Activated CD8-positive, alpha-beta memory T cell treated with anti-CD3 and anti-CD28 coated beads, Interleukin-2, amount 50 U/mL, for 1 hour (primary cell): ENCODE results near the gene FXYD3.

Experiments
- DNase-seq: peaks from one replicate; pipeline ENCODE4 v3.0.0-alpha.2; 2020; ENCODE audit errors: extremely low read depth

FXYD3 gene, protein sequence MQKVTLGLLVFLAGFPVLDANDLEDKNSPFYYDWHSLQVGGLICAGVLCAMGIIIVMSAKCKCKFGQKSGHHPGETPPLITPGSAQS

DNA sequence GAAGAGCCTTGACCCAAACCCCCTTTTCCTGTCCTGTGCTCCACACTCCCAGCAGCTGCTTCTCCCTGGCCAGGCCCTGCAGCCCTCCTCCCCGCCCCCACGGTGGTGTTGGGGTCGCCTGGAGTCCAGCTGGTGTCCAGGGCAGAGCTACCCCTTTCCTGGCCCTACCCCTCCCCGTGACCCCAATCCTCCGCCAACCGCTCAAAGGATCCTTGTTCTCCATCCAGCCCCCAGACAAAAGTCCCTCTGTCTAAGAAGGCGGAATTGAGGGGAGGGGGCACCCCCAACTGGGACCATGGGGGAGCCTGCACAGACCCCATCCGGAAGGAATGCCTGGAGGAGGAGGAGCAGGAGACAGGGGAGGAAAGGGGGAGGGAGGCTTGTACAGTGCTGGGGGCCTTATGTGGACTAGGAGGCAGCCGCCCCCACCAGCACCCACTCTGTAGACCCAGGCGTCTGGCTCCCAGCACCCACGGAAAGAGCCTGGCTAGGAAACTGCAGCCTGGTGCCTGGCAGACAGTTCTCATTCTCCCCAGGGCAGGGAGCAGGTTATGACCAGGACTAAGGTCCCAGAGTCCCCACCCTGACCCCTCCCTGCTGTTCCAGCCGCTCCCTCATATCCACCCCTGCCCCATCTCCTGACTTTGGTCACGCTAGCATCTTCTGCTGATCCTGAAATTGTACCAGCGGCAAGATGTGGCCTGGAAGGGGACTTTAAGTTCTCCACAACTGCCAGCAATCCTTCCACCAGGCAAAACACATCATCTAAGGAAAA is at the start of gene FXYD3:
FXYD3 (plus strand) TSS at position 647 of the 775 bp plus-strand sequence. CDS start 3,554 bp downstream, outside the sequence.
- no peak for DNase-seq

DNA sequence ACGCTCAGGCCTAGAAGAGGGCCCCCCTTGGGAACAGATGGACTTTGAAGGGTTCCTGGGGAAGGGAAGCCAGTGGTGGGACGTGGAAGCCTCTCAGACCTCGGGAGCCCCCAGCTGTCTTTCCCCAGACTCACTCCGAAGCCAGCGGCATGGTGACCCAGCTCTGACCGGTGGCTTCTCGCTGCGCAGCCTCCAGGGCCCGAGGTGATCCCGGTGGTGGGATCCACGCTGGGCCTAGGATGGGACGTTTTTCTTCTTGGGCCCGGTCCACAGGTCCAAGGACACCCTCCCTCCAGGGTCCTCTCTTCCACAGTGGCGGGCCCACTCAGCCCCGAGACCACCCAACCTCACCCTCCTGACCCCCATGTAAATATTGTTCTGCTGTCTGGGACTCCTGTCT is 49.5 kb upstream of the FXYD3 start:
- DNase-seq, result no peak

DNA sequence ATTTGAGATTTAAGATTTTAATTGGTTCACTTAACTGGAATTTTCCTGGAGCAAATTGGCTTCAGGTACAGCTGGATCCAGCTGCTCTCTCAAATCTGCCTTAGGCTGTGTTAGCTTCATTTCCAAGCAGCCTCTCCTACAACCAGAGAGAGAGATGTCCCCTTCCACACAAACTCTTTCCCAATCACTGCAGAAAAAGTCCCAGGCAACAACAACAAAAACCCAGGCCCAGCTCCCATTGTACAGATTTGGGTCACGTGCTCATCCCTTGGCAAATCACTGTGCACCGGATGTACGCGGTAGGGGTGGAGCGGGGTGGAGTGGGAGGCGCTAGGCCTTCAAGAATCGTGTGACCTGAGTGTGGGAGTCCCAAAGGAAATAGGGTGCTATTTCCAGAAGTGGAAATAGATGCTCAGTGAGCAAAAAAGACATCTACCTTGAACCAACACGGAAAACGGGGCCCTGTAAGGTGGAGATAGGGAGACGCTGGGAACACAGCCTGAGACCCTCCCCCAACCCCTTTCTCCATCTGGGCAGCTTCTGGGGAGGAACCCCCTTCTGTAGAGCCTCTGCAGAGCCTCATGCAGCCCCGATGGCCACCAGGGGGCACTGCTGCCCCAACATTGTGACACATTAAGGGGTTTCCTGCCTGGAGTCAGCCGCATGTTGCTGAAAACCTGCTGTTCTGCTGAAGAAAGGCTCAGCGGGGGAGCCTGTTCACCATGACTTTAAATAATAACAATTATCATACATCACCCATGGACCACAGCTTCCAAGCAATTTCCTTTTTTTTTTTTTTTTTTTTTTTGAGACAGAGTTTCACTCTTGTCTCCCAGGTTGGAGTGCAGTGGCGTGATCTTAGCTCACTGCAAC is 48.7 kb upstream of the FXYD3 start:
- peak; percentile 73 for DNase-seq

DNA sequence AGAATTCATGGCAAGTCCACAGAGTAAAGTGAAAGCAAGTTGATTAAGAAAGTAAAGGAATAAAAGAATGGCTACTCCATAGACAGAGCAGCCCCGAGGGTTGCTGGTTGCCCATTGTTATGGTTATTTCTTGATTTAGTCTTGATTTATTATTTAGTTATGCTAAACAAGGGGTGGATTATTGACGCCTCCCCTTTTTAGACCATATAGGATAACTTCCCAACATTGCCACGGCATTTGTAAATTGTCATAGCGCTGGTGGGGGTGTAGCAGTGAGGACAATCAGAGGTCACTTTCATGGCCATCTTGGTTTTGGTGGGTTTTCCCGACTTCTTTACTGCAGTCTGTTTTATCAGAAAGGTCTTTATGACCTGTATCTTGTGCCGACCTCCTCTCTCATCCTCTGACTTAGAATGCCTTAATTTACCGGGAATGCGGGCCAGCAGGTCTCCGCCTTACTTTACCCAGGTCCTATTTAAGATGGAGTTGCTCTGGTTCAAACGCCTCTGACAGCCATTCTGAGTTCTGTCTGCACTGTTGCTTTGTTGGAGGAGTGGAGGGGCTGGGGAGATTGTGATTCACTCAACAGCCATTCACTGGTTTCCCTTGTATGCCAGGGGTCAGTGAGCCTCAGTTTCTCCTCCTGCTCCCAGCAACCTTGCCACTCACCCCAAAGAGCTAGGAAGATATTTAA is 46.5 kb upstream of the FXYD3 start:
- no peak for DNase-seq

DNA sequence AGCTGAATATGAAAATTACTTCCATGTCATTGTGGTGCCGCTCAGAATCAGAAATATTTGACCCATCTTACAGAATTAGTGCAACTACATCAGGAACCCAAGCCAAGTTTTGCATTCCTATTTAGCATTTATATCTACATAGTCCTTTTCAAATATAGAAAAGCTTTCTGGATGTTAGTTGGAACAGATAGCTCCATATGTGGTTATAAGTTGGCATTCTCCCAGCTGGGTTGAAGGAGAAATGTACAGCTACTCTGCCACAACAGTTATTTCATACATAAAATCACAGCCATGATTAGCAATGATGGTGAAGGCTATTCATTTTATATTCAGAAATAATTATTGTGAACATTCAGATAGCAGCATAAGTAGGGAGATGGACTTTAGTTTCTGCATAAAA is 45.9 kb upstream of the FXYD3 start:
- DNase-seq, result no peak

DNA sequence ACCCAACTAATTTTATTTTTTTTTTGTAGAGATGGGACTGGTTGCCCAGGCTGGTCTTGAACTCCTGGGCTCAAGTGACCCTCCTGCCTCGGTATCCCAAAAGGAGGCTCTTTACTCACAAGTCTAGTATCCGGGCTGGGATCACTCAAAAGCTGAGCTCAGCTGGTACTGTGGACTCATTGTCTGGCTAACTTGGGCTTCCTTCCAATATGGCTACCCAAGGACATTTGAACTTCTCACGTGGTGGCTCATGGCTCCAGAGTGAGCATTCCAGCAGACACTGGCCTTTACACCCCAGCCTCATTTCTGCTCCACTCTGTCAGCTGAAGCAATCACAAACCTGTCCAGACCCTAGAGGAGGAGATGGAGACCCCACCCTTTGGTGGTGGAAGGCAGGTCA is 45.2 kb upstream of the FXYD3 start:
- DNase-seq, result no peak

DNA sequence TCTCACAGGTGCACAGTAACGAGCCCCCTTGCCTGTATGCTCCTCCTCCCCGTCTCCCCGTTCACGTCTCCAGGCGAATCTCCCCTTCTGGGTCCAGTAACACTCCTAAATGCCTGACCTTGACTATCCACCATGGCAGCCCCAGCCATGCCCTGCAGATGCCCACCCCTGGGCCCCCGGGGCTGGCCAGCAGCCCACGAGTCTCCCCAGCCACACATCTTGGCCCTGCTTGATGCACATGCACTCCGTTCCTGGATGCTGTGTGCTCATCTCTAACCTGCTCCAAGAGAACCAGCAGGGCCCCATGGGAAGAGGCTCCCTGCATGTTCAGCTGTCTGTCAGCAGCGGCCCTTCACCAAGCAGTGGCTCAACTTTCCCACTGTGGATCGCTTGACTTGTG is 42.1 kb upstream of the FXYD3 start:
- no peak for DNase-seq

DNA sequence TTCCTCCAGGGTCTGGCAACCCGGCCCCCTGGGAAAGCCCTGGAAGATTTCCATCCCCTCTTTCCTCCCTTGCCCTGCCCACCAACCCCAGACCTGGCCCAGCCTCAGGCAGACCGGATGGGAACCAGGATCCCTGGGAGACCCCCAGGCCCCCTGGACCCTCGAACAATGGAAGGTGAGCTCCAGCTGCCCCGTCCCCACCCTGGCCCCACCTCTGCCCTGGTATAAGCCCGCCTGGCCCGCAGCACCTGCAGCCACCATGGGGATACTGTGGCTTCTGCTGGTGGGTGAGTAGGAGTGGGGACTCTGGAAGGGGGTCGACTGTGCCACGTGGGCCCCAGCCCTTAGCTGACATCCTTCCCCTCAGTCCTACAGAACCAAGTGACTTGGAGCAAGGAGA is 41.7 kb upstream of the FXYD3 start:
- DNase-seq, result no peak

DNA sequence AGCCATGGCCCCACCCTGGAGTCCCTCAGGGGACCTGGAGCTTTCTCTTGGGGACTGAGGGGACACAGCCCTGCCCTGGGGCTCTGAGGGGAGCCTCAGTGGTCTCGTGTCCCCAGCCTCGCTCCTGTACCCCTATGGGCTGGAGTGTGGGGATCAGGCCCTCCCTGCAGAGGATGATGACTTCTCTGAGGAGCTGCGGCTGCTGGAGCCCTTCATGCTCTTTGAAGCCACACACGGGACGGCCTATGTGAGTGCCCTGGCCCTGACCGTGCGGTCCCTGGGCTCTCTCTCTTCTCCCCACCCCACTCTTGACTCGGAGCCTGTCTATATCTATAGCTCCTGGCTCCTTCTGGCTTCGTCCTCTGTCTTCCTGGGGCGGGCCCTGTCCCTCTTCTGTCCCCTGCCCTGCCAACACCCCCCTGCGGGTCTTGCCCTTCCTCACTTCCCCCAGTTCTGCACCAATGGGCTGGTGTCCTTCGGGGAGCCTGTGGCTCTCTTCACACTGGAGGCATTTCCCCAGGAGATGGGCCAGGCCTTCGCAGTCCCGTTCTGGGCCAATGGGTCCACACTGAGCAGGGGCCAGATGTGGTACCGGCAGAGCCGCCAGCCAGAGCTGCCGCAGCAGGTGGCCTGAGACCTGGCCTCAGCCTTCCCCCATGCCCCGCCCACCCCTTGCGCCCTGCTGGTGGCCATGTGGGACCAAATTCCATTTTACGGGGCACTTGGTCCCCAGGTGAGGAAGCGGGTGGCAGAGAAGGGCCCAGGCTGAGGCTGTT is 41.0 kb upstream of the FXYD3 start:
- no peak for DNase-seq

DNA sequence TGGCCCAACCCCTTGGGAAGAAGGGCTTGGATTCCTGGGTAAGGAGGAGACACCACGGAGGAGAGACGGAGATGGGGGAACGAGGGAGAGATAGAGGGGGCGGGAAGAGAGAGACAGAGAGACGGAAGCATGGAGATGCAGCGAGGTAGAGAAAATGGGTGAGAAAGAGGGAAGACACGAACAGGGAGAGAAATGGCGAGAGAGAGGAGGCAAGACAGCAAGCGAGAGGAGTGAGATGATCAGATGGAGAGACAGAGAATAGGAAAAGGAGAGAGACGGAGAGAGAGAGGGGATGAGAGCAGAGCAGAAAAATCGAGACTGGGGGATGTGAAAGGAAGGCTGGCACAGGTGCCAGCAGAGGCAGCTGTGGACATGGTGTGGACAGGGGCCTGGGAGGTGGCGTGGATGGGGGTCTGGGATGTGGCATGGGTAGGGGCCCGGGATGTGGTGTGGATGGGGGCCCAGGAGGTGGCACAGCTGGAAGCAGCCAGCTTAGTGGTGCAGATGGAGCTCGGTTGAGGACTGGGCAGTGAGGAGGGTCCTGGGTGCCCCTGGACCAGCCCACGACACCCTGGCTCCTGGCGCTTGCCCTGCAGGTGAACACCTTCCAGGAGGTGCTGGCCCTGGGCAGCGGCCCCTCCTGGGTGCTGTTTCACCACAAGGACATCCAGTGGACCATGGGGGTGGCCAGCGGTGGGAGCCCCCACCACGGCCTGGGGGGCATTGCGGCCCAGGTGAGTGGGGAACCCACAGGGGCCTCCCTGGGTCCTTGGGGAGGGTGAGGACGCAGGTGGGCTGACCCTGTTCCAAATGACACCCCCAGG is 40.2 kb upstream of the FXYD3 start:
- DNase-seq, result no peak

DNA sequence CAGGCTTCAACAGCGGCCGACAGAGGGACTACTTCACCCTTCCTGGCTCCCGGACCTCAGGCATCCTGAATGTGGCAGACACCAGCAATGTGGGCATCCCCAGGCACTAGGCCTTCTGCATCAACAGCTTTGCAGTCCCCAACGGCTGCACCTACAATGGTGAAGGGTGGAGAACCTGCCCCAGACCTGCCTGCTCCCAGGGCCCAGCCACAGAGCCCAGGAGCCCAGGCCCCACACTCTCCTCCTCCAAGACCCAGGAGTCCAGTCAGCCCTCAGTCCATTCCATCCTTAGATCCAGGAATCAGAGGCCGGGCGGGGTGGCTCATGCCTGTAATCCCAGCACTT is 39.6 kb upstream of the FXYD3 start:
- DNase-seq, result no peak

DNA sequence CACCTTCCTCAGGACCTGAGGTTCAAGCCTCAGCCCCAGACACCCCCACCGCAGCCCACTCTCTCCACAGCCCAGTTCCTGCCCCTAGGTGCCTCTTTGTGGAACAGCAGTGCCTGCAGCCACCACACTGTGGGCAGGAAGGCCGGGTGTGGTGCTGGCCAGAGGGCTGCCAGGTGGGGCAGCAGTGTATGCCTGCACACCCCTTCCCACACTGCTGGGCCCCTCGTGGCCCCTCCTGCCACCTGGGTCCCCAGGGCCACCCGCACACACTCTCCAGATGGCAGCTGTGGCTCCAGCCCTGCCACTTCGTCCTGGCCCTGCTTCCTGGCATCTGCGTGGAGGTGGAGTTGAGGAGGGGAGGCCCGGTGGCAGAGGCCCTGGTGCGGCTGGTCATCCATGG is 39.0 kb upstream of the FXYD3 start:
- DNase-seq, result no peak

DNA sequence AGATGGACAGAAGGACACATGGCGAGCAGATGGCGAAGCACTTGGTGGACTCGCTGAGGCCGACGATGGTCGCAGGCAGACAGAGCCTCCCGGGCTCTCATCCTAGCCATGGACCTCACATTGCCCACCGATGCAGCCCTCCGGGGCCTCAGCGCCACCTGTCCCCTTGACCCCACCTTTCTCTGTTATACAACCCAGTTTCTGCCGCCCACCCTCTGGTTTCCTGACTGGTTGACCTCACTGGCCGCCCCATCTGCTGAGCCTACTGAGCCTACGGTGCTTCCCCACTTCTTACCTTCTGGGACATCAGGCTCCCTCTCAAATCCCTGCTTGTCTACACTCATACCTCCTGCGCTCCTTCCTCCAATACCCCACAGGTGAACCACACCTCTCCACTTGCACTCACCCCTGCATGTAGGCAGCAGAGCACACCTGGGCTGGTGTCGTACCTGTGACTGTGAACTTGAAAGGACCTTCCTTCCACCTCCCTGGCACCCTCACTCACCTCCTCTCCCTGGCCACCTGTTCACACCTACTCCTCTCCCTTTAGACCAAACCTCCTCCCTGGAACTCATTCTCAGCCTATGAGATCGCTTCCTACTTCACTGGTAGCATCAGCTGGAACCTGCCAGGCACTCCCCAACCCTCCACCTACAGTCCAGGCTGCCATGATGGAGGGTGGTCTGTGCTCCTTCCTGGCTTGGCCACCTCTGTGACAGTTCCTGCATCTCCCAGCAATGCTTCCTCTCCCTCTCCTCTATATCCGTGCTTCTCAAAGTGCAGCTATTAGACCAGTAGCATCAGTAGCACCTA is 38.0 kb upstream of the FXYD3 start:
- DNase-seq, result no peak

DNA sequence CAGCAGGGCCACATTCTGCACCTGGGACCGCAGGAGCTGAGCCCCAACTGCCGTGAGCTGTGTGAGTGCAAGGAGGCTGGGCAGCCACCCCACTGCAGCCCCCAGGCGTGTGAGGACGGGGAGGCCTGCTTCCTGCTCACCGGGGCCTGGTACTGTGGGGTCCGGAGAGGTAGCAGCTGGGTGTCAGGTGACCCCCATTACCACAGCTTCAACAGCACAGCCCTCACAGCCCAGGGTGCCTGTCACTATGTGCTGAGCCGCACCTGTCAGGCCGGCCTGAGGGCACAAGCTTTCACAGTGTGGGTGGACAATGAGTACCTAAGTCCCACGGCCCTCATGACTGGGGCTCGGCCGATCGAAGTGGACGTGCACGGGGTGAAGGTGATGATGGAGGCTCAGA is 35.8 kb upstream of the FXYD3 start:
- no peak for DNase-seq

DNA sequence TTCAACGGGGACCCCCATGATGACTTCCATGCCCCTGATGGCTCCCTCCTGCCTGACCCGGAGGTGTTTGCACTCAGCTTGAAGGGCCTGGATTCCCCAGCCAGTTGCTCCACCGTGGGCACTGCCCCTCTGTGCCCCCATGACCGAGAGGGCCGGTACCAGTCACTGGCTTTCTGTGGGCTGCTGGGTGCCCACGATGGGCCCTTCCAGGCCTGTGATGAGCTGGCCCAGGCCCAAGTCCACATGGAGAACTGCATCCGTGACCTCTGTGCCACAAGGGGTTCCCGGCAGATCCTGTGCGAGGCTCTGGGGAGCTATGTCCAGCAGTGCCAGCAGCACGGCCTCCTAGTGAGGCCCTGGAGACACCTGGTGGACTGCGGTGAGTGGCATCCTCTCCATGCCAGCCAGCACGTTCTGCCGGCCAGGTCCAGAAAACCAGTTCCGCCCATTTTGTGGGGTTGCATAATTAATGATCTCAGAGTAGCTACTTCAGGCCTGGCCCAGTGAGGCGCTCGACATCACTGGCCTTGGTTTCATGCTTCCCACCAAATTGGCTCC is 34.9 kb upstream of the FXYD3 start:
- no peak for DNase-seq

DNA sequence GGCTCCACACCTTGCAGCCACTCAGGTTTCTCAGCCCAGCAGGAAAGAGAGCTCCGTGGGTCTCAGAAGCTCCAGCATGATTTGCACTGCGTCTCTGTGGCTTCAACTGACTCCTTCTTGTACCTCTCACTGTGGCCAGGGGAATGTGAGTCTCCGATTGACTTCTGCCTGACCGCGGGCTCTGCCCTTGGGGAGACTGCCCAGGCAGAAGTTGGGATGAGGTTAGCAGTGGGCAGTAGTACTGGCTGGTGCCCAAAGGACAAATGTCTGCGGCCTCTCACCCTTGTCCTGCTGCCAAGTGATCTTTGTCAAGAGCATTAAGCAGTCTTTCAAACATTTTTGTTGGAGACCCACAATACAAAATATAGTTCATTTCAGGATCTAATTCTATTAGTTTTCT is 34.4 kb upstream of the FXYD3 start:
- no peak for DNase-seq

DNA sequence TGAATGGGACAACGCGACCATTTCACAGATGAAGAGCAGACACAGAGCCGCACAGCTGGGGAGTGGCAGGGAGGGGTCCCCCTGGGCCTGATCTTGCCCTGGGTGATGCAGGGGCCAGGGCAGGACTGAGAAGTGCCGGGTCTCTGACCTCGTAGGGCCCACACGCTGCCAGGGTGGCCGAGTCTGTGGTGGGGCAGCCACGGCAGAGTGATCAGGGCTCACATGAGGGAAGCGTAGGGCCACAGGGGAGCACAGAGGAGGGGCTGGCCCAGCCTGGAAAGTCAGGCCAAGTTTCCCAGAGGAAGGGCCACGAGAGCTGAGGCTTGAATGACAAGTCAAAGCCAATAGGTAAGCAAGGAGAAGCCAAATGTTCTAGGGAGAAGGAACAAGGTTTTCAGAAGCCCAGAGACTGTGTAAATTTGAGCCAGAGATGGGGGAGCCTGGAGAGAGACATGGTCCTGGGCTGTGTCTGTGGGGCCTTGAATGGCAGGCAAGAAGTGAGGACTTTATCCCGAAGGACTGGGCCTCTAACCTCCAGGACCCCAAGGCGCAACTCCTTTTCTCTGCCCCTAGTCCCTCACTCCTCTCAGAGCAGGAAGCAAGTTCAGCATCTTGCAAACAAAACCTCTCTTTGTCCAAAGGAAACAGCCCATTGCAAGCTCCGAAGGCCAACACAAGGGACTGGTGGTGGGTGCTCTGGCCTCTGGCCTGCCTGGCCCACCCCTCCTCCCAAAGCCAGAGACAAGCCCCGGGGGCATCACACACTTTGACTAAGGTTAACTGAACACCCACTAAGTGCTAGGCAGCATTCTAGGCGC is 31.7 kb upstream of the FXYD3 start:
- no peak for DNase-seq

DNA sequence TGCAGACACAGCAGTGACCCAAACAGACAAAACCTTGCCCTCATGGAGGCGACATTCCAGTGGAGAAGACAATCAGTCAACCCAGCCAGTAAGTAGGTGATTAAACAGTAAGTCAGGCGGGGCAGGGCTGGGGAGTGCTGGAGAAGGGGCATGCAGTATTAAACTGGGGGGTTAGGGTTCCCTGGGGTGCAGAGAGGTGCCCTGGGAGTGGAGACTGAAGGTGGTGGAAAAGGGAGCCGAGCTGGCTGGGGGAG is 31.2 kb upstream of the FXYD3 start:
- DNase-seq, result no peak

DNA sequence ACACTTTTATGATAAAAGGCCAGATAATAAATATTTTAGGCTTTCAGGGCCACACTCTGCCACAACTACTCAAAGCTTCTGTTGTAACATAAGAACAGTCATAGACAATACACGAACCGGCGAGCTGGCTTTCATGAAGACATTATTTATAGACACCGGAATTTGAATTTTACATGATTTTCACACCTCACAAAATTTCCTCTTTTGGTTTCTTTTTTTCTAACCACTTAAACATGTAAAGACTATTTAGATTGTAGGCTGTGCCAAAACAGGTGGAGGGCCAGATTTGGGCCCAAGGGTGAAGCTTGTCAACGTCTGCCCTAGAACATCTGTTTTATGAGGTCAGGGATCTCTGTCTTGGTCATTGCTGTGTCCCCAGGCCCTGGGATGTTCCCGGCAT is 29.7 kb upstream of the FXYD3 start:
- DNase-seq, result no peak
